ENCODE measurements around the gene LRRC47. TPM values are rescaled to one million over a fixed set of nuclear protein-coding genes. Genes with fewer than 3 reads are reported as not detected.

LRRC47 gene
- total RNA-seq, 1 donor from 2014 or later, result 45.8 TPM

- DNase-seq (ENCODE audit: low spot score), result no peak
- H3K27me3 Mint-ChIP-seq (ENCODE audit: low read depth), result peaks cover 14% of the 10 kb centered on the region
Measured at GRCh38 chr1:3799976-3800685, 3.8 kb upstream of the LRRC47 start.

GRCh38 chr1:3795453-3796214, 664 bp downstream of the LRRC47 start:
- peaks cover 2% of the 10 kb centered on the region for H3K36me3 Mint-ChIP-seq (ENCODE audit: low read depth)
- TF ChIP-seq, protein P1, sequence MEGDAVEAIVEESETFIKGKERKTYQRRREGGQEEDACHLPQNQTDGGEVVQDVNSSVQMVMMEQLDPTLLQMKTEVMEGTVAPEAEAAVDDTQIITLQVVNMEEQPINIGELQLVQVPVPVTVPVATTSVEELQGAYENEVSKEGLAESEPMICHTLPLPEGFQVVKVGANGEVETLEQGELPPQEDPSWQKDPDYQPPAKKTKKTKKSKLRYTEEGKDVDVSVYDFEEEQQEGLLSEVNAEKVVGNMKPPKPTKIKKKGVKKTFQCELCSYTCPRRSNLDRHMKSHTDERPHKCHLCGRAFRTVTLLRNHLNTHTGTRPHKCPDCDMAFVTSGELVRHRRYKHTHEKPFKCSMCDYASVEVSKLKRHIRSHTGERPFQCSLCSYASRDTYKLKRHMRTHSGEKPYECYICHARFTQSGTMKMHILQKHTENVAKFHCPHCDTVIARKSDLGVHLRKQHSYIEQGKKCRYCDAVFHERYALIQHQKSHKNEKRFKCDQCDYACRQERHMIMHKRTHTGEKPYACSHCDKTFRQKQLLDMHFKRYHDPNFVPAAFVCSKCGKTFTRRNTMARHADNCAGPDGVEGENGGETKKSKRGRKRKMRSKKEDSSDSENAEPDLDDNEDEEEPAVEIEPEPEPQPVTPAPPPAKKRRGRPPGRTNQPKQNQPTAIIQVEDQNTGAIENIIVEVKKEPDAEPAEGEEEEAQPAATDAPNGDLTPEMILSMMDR (IDR thresholded peaks at IDR 0.05), result peak; percentile 3
- no peaks in the 10 kb centered on the region for H3K9me3 Mint-ChIP-seq (ENCODE audit: low read depth)
- H3K27ac Mint-ChIP-seq (ENCODE audit: unreplicated experiment), result peak overlapping the region; percentile 4
- H3K27me3 Mint-ChIP-seq (ENCODE audit: low read depth), result peaks cover 1% of the 10 kb centered on the region
- peak; percentile 91 for DNase-seq (ENCODE audit: low spot score)
- peak overlapping the region; percentile 77 for H3K4me3 Mint-ChIP-seq (ENCODE audit: unreplicated experiment)
- H3K4me1 Mint-ChIP-seq (ENCODE audit: low read depth), result peaks cover 44% of the 10 kb centered on the region

More at GRCh38 chr1:3799976-3800685, 3.8 kb upstream of the LRRC47 start:
- H3K4me1 Mint-ChIP-seq (ENCODE audit: low read depth), result peaks cover 16% of the 10 kb centered on the region
- H3K4me3 Mint-ChIP-seq (ENCODE audit: unreplicated experiment), result no peak overlapping the region
- H3K27ac Mint-ChIP-seq (ENCODE audit: unreplicated experiment), result no peak overlapping the region
- H3K9me3 Mint-ChIP-seq (ENCODE audit: low read depth), result no peaks in the 10 kb centered on the region
- TF ChIP-seq, protein P1 (IDR thresholded peaks at IDR 0.05), result no peak
- H3K36me3 Mint-ChIP-seq (ENCODE audit: low read depth), result no peaks in the 10 kb centered on the region

GRCh38 chr1:3790952-3791351, 5.3 kb downstream of the LRRC47 start:
- Mint-ChIP-seq H3K27ac (ENCODE audit: unreplicated experiment) (no peak overlapping the region), H3K4me1 (ENCODE audit: low read depth) (peaks cover 34% of the 10 kb centered on the region), H3K36me3 (ENCODE audit: low read depth) (peaks cover 6% of the 10 kb centered on the region), H3K27me3 (ENCODE audit: low read depth) (no peaks in the 10 kb centered on the region), H3K4me3 (ENCODE audit: unreplicated experiment) (no peak overlapping the region), H3K9me3 (ENCODE audit: low read depth) (no peaks in the 10 kb centered on the region)
- no peak for DNase-seq (ENCODE audit: low spot score)
- TF ChIP-seq, protein P1 (IDR thresholded peaks at IDR 0.05), result no peak

- Mint-ChIP-seq H3K36me3 (ENCODE audit: low read depth) (peaks cover 6% of the 10 kb centered on the region), H3K4me1 (ENCODE audit: low read depth) (peaks cover 34% of the 10 kb centered on the region), H3K27me3 (ENCODE audit: low read depth) (no peaks in the 10 kb centered on the region), H3K4me3 (ENCODE audit: unreplicated experiment) (no peak overlapping the region), H3K27ac (ENCODE audit: unreplicated experiment) (no peak overlapping the region), H3K9me3 (ENCODE audit: low read depth) (no peaks in the 10 kb centered on the region)
- TF ChIP-seq, protein P1 (IDR thresholded peaks at IDR 0.05), result no peak
- DNase-seq (ENCODE audit: low spot score), result no peak
Measured at GRCh38 chr1:3790500-3790923, 5.8 kb downstream of the LRRC47 start.

DNA sequence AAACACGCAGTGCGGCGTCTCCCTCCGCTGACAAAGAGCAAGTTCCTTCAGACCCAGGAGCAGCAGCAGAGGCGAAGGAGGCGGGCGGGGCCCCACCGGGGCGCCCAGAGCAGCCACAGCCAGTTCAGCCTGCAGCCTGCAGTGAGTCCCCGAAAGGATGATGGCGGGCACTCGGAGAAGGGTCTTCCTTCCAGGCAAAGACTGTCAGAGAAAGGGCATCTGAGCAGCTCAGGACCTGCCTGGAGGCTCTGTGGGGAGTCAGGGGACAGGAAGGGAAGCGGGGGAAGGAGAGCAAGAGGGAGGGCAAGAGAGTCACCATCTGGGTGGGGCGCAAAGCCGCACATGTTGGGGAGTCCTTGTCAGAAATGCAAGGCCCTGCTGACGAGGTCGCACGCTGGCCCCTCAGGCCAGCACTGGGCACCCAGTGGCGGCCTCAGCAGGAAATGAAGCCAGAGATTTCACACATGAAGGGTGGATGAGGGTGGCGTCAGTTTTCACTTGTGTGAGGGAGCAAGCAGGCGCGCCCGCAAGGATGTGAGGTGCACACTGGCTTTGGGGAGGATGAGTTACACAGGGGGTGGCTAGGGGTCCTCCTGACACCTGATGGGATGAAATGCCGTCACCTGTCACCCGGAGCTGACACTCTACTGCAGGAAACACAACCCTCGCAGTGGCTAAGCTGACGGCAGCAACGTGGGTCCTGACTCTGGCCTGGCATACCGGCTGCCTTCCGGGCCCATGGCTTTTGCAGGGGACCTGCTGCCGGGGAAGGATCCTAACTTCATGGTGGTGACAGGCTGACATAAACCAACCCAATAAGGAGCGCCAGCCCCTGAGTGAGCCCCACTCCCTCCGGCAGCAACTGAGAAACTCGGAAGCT, 6.6 kb downstream of the LRRC47 start:
- H3K4me3 Mint-ChIP-seq (ENCODE audit: unreplicated experiment), result no peak overlapping the region

More for the DNA sequence above, 6.6 kb downstream of the LRRC47 start:
- no peak for DNase-seq (ENCODE audit: low spot score)
- Mint-ChIP-seq H3K36me3 (ENCODE audit: low read depth) (peaks cover 12% of the 10 kb centered on the region), H3K27ac (ENCODE audit: unreplicated experiment) (no peak overlapping the region), H3K27me3 (ENCODE audit: low read depth) (no peaks in the 10 kb centered on the region), H3K4me1 (ENCODE audit: low read depth) (peaks cover 25% of the 10 kb centered on the region), H3K9me3 (ENCODE audit: low read depth) (no peaks in the 10 kb centered on the region)
- TF ChIP-seq, protein P1 (IDR thresholded peaks at IDR 0.05), result no peak
